Stimulated activated memory B cell treated with anti-CD40 and anti-IgM and Interleukin-4, amounts not matched to agents 10 μg/mL and 1 μg/mL and 100 μg/mL, for 72 hours (primary cell): Measurements from ENCODE around the gene CTIF.
A peak's percentile ranks its signal among the peaks of the same experiment; 100 is the strongest.

ENCODE experiments used
- ATAC-seq: fragments of 150-1000 bp; cut with Tn5 transposase; 2 replicates; pipeline ENCODE4 v1.10.0; 2021
- H3K27ac Mint-ChIP-seq: one replicate; pipeline ENCODE4 v1.8.0; 2022; ENCODE audit warnings: mild to moderate bottlenecking, mixed read lengths
- H3K27me3 Mint-ChIP-seq: one replicate; pipeline ENCODE4 v1.8.0; 2022; ENCODE audit warnings: mixed read lengths
- H3K36me3 Mint-ChIP-seq: one replicate; pipeline ENCODE4 v1.8.0; 2022; ENCODE audit warnings: mixed read lengths
- H3K4me1 Mint-ChIP-seq: one replicate; pipeline ENCODE4 v1.8.0; 2022; ENCODE audit warnings: mixed read lengths
- H3K4me3 Mint-ChIP-seq: one replicate; pipeline ENCODE4 v1.8.0; 2022; ENCODE audit warnings: mild to moderate bottlenecking, moderate library complexity, mixed read lengths
- H3K9me3 Mint-ChIP-seq: one replicate; pipeline ENCODE4 v1.8.0; 2022; ENCODE audit warnings: mixed read lengths

The CTIF gene

GRCh38 chr18:48880931-48881330 lies 342.1 kb downstream of the CTIF start:
- Mint-ChIP-seq H3K27me3 (peaks cover 10% of the 10 kb centered on the region), H3K36me3 (no peaks in the 10 kb centered on the region), H3K4me3 (no peak overlapping the region), H3K27ac (no peak overlapping the region), H3K4me1 (peaks cover 16% of the 10 kb centered on the region), H3K9me3 (no peaks in the 10 kb centered on the region)
- ATAC-seq = no peak

- no peak for ATAC-seq
- Mint-ChIP-seq H3K27ac (no peak overlapping the region), H3K9me3 (no peaks in the 10 kb centered on the region), H3K4me3 (no peak overlapping the region), H3K4me1 (peaks cover 9% of the 10 kb centered on the region), H3K36me3 (no peaks in the 10 kb centered on the region), H3K27me3 (peaks cover 10% of the 10 kb centered on the region)
Observed at GRCh38 chr18:48882379-48882778, 343.5 kb downstream of the CTIF start.

GRCh38 chr18:48884306-48884705 lies 345.5 kb downstream of the CTIF start:
- no peak for ATAC-seq
- H3K4me3 Mint-ChIP-seq = no peak overlapping the region

DNA sequence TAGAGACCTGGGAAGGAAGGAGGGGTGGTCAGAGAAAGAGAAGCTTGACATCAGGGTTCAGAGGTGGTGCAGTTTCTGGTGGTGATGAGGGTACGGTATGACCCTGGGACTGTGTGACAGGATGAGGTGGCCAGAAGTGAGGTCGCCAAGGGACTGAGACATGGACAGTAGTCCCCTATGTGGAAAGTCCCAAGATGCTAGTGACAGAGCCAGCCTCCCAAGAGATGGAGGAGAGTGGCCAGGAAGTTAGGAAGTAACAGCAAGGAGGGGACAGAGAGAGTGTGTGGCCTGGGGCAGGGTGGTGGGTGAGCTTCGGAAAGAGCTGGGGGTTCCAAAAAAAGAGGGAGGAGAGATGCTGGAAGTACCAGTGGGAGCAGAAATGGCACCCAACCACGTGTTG lies 345.9 kb downstream of the CTIF start:
- no peaks in the 10 kb centered on the region for H3K36me3 Mint-ChIP-seq
- ATAC-seq = no peak
- no peaks in the 10 kb centered on the region for H3K27me3 Mint-ChIP-seq
- H3K9me3 Mint-ChIP-seq = no peaks in the 10 kb centered on the region
- peak overlapping the region; percentile 3 for H3K27ac Mint-ChIP-seq
- H3K4me1 Mint-ChIP-seq = peaks cover 10% of the 10 kb centered on the region
- H3K4me3 Mint-ChIP-seq = no peak overlapping the region

More at GRCh38 chr18:48884306-48884705, 345.5 kb downstream of the CTIF start:
- Mint-ChIP-seq H3K9me3 (no peaks in the 10 kb centered on the region), H3K27ac (peak overlapping the region; percentile 3), H3K36me3 (no peaks in the 10 kb centered on the region), H3K27me3 (no peaks in the 10 kb centered on the region), H3K4me1 (peaks cover 9% of the 10 kb centered on the region)

- Mint-ChIP-seq H3K4me3 (no peak overlapping the region), H3K27ac (peak overlapping the region; percentile 3), H3K36me3 (no peaks in the 10 kb centered on the region), H3K4me1 (peaks cover 15% of the 10 kb centered on the region), H3K27me3 (no peaks in the 10 kb centered on the region), H3K9me3 (no peaks in the 10 kb centered on the region)
- no peak for ATAC-seq
Observed at GRCh38 chr18:48885266-48885923, 346.6 kb downstream of the CTIF start.

GRCh38 chr18:48885924-48886400 lies 347.1 kb downstream of the CTIF start:
- no peak overlapping the region for H3K4me3 Mint-ChIP-seq
- no peaks in the 10 kb centered on the region for H3K27me3 Mint-ChIP-seq
- H3K36me3 Mint-ChIP-seq = no peaks in the 10 kb centered on the region
- ATAC-seq = no peak
- H3K4me1 Mint-ChIP-seq = peaks cover 15% of the 10 kb centered on the region
- peak overlapping the region; percentile 45 for H3K27ac Mint-ChIP-seq
- no peaks in the 10 kb centered on the region for H3K9me3 Mint-ChIP-seq

DNA sequence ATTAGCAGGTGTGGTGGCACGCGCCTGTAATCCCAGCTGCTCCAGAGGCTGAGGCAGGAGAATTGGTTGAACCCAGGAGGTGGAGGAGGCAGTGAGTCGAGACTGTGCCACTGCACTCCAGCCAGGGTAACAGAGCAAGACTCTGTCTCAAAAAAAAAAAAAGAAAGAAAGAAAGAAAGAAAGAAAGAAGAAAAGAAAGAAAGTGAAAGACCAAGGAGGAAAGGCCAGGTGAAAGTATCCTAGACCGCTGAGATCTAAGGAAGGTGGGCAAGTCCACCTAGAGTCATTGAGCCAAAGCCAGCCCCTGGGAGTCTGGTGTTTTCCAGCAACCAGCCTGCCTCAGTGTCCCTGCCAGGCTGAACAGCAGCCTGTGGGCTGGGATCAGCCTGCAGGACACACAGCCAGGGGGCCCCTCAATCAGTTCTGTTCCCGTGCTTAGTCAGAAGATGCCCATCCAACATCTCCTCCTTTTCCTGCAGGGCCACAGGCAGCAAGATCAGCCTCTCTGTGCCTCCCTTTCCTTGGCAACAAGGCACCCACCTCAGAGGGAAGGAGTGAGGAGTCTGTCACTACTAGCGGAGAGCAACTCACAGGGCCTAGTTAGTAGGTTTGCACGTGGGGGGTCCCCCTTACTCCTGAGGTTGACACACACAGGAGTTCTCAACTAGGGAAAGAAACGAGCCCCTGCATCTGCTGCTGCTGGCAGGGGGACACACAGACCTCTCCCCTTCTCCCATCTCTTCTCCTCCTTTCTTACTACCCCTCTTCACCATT lies 347.9 kb downstream of the CTIF start:
- Mint-ChIP-seq H3K4me3 (no peak overlapping the region), H3K9me3 (no peaks in the 10 kb centered on the region), H3K27ac (peak overlapping the region; percentile 45), H3K36me3 (no peaks in the 10 kb centered on the region), H3K4me1 (peaks cover 15% of the 10 kb centered on the region), H3K27me3 (no peaks in the 10 kb centered on the region)
- no peak for ATAC-seq

GRCh38 chr18:48887294-48887904 lies 348.6 kb downstream of the CTIF start:
- no peak for ATAC-seq
- Mint-ChIP-seq H3K27me3 (no peaks in the 10 kb centered on the region), H3K4me1 (peaks cover 15% of the 10 kb centered on the region), H3K27ac (no peak overlapping the region), H3K4me3 (no peak overlapping the region), H3K36me3 (no peaks in the 10 kb centered on the region), H3K9me3 (no peaks in the 10 kb centered on the region)

GRCh38 chr18:48887905-48888772 lies 349.3 kb downstream of the CTIF start:
- no peaks in the 10 kb centered on the region for H3K27me3 Mint-ChIP-seq
- ATAC-seq = no peak
- no peaks in the 10 kb centered on the region for H3K9me3 Mint-ChIP-seq
- H3K36me3 Mint-ChIP-seq = no peaks in the 10 kb centered on the region
- H3K27ac Mint-ChIP-seq = no peak overlapping the region
- no peak overlapping the region for H3K4me3 Mint-ChIP-seq
- H3K4me1 Mint-ChIP-seq = peaks cover 15% of the 10 kb centered on the region

DNA sequence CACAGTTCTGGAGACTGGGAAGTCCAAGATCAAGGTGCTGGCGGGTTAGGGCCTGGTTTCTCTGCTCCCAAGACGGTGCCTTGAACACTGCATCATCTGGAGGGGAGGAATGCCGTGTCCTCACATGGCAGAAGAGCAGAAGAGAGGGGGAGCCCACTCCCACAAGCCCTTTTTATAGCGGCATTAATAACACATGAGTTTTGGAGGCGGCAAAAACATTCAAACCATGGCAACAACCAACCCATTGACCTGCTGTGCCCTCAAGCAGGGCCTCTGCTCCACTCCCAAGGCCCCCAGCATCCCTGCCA lies 349.9 kb downstream of the CTIF start:
- no peaks in the 10 kb centered on the region for H3K36me3 Mint-ChIP-seq
- H3K9me3 Mint-ChIP-seq = no peaks in the 10 kb centered on the region
- H3K27me3 Mint-ChIP-seq = no peaks in the 10 kb centered on the region
- H3K4me3 Mint-ChIP-seq = no peak overlapping the region
- H3K27ac Mint-ChIP-seq = no peak overlapping the region
- H3K4me1 Mint-ChIP-seq = peaks cover 15% of the 10 kb centered on the region
- no peak for ATAC-seq

DNA sequence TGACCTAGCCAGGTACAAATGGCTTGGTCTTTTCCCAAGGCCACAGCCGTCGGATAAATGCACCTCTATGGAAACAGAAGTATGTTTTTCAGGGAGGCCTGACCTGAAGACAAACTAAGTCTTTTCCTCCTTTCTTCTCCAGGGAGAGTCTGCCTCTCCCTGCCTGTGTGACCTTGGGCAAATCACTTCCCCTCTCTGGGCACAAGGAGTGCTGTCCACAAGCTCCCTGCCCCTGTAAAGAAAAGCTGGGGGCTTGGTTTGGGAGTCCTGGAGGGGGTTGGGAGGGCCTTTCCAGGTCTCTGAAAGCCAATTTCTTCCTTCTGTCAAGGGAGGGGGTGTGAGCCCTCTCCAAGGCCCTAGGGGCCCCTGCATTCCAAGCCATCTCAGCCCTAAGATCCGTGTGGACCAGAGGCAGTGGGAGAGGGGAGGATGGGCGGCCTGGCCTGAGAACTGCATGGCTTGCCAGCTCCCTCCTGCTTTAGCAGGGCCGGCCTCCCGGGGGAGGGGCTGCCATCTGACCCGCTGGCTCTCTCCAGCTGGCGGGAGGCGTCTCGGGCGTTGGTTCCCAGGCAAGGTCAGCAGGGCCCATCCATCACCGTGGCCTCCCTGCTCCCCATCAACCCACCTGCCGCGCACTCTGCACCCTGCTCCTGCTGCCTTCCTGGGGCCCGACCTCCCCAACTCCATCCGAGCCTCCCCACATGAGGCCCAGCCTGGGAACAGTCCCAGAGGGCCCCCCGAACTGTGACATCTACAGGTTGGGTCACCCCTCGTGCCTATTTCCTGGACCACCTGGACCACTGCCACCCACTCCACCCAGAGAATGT lies 350.5 kb downstream of the CTIF start:
- ATAC-seq = no peak
- Mint-ChIP-seq H3K9me3 (no peaks in the 10 kb centered on the region), H3K27ac (peak overlapping the region; percentile 43), H3K36me3 (no peaks in the 10 kb centered on the region), H3K4me1 (peaks cover 15% of the 10 kb centered on the region), H3K4me3 (no peak overlapping the region), H3K27me3 (no peaks in the 10 kb centered on the region)

DNA sequence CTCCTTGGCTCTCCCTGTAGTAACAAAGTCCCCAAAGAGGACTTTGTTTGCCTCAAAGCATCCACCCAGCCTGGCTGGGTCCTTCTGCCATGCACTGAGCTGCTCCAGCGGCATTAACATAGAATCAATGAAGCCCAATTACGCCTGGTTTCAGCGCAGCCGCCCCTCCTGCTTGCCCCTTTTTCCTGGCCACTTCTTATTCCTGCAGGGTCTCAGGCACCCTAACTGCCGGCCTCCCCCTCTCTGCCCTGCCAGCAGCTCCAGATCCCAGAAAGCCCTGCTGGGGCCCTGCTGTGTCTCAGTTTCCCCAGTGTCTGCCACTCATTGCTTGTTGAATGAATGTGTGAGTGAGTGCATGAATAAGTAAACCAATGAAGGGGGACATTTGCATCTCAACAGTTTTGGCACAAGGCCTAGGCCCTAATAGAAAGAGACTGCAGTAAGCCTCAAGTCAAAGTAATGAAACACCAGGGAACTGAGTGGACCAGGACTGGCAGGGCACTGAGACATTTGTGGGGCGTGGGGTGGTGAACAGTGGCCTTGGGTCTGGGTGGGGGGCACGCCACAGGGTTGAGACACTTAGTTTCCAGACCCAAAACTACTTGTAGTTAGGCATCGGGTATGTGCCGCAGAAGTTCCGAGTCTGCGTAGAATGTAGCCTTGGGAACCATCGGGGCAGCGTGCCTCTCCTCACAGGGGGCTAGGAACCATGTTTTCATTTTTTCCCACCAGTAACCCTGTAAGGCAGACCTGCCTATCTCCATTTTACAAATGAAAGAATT lies 351.3 kb downstream of the CTIF start:
- peak overlapping the region; percentile 43 for H3K27ac Mint-ChIP-seq
- peaks cover 7% of the 10 kb centered on the region for H3K4me1 Mint-ChIP-seq
- no peaks in the 10 kb centered on the region for H3K27me3 Mint-ChIP-seq
- no peak for ATAC-seq
- no peak overlapping the region for H3K4me3 Mint-ChIP-seq
- no peaks in the 10 kb centered on the region for H3K9me3 Mint-ChIP-seq
- H3K36me3 Mint-ChIP-seq = no peaks in the 10 kb centered on the region

DNA sequence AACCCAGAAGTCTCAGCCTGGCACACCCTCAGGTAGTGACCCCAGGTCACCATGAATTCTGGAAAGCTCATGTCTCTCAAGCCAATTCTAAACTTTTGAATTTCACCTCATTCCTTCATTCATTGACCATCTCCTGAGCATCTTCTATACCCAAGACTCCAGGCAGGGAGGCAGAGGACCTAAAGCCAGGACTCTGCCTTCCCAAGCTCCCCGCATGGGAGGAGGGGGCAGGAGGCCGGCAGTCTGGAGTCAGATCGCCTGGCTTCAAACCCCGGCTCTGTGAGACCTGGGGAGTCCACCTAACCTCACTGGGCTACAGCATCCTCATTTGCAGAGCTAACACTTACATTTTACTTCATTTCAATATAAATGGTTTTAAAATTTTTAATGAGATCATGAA lies 352.9 kb downstream of the CTIF start:
- no peaks in the 10 kb centered on the region for H3K27me3 Mint-ChIP-seq
- no peak overlapping the region for H3K4me3 Mint-ChIP-seq
- no peak overlapping the region for H3K27ac Mint-ChIP-seq
- no peaks in the 10 kb centered on the region for H3K36me3 Mint-ChIP-seq
- no peak for ATAC-seq
- H3K4me1 Mint-ChIP-seq = peaks cover 17% of the 10 kb centered on the region
- H3K9me3 Mint-ChIP-seq = no peaks in the 10 kb centered on the region
